Fibroblast of lung (primary cell): ENCODE measurements around the gene MEDAG.

Experiments used
- CTCF ChIP-seq, 2 donors: IDR thresholded peaks in 1 of 2; conservative IDR thresholded peaks in 1 of 2; 1 replicate in 1 of 2; 2 replicates in 1 of 2; pipeline ENCODE4 v1.5.1; 2011 to 2012; ENCODE audit warnings: low read length in 2 of 2, control low read depth in 1 of 2, inconsistent platforms in 1 of 2, low read depth in 1 of 2, mild to moderate bottlenecking in 1 of 2
- EZH2 ChIP-seq: IDR thresholded peaks from 2 replicates; pipeline ENCODE4 v1.5.1; 2012; ENCODE audit warnings: low read length, control low read depth, mild to moderate bottlenecking; ENCODE audit errors: missing control alignments

DNA sequence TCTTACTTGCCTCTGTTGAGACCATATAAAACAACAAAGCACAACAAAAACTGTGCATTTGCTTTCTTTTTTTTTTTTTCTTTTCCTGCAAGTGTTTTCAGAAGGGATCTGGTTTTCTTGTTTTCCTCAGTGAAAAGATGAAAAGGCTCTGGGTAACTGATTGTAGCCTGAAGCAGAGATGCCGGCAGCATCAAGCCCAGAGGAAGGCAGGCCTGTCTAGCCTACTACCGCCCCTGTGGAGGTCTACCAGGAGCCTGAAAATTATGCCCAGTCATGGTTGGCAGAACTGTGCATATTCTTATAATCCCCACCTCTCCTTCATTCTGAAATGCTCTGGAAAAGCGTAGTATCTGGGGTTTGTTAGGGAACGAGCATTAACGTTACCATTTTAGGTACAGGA lies 32.6 kb upstream of the MEDAG start:
- no peak for TF ChIP-seq CTCF (conservative IDR thresholded peaks at IDR 0.05 in 1 of 2, IDR thresholded peaks at IDR 0.05 in 1 of 2; ENCODE audit: low read depth in 1 of 2, low read length in 2 of 2)
- TF ChIP-seq EZH2 = no peak
